Liver (tissue), 9 donors: ENCODE results near the gene EIF2AK3. TPM values are rescaled to one million over a fixed set of nuclear protein-coding genes. Genes with fewer than 3 reads are reported as not detected.

Source experiments
- DNase-seq: peaks from one replicate; pipeline ENCODE4 v3.0.0-alpha.2; 2017; ENCODE audit warnings: low spot score
- H3K27ac ChIP-seq, 2 donors: one replicate each; pipeline ENCODE4 v1.7.0; 2013; ENCODE audit warnings: inconsistent platforms in 2 of 2, low read length in 2 of 2, control low read depth in 1 of 2, low read depth in 1 of 2, mild to moderate bottlenecking in 1 of 2
- H3K27me3 ChIP-seq, 4 donors: one replicate each; pipeline versions ENCODE4 v1.6.1 to v1.7.0; 2013; ENCODE audit warnings: low read length in 3 of 4, inconsistent platforms in 1 of 4, mild to moderate bottlenecking in 1 of 4, moderate library complexity in 1 of 4; ENCODE audit not compliant: control insufficient read depth in 4 of 4, insufficient read depth in 4 of 4
- H3K36me3 ChIP-seq, 4 donors: one replicate each; pipeline versions ENCODE4 v1.6.1 to v1.7.0; 2013; ENCODE audit warnings: low read length in 3 of 4, mild to moderate bottlenecking in 3 of 4, low read depth in 1 of 4, moderate library complexity in 1 of 4; ENCODE audit not compliant: control insufficient read depth in 4 of 4, insufficient read depth in 3 of 4
- H3K4me1 ChIP-seq, 4 donors: one replicate each; pipeline versions ENCODE4 v1.6.1 to v1.7.0; 2013; ENCODE audit warnings: low read length in 3 of 4, mild to moderate bottlenecking in 3 of 4, moderate library complexity in 1 of 4; ENCODE audit not compliant: control insufficient read depth in 4 of 4, insufficient read depth in 4 of 4
- H3K4me3 ChIP-seq, 3 donors: one replicate each; pipeline versions ENCODE4 v1.6.1 to v1.7.0; 2013; ENCODE audit warnings: low read length in 3 of 3, control low read depth in 1 of 3, low read depth in 1 of 3, mild to moderate bottlenecking in 1 of 3
- H3K9ac ChIP-seq, 2 donors: one replicate each; pipeline ENCODE4 v1.7.0; 2013; ENCODE audit warnings: low read length in 2 of 2, mild to moderate bottlenecking in 2 of 2, moderate library complexity in 2 of 2, control low read depth in 1 of 2, low read depth in 1 of 2
- H3K9me3 ChIP-seq, 4 donors: one replicate each; pipeline versions ENCODE4 v1.6.1 to v1.7.0; 2013; ENCODE audit warnings: low read length in 3 of 4; ENCODE audit not compliant: control insufficient read depth in 4 of 4
- EGR1 ChIP-seq, 2 donors: IDR thresholded peaks; 2 replicates each; pipeline ENCODE4 v1.6.1; 2016 to 2018; ENCODE audit warnings: antibody characterized with exemption in 2 of 2, low read depth in 2 of 2
- FOXA1 ChIP-seq: IDR thresholded peaks from 2 replicates; pipeline ENCODE4 v1.6.1; 2016; ENCODE audit warnings: antibody characterized with exemption
- FOXA2 ChIP-seq: IDR thresholded peaks from 2 replicates; pipeline ENCODE4 v1.6.1; 2016; ENCODE audit warnings: antibody characterized with exemption
- GABPA ChIP-seq, 2 donors: IDR thresholded peaks in 1 of 2; conservative IDR thresholded peaks in 1 of 2; 2 replicates each; pipeline ENCODE4 v1.6.1; 2016; ENCODE audit warnings: antibody characterized with exemption in 2 of 2, mild to moderate bottlenecking in 1 of 2, moderate library complexity in 1 of 2
- HNF4A ChIP-seq, 2 donors: conservative IDR thresholded peaks; 2 replicates each; pipeline ENCODE4 v1.6.1; 2016; ENCODE audit warnings: antibody characterized with exemption in 2 of 2, mild to moderate bottlenecking in 2 of 2
- HNF4G ChIP-seq: IDR thresholded peaks from 2 replicates; pipeline ENCODE4 v1.6.1; 2016; ENCODE audit warnings: antibody characterized with exemption
- NR2F2 ChIP-seq: IDR thresholded peaks from 2 replicates; pipeline ENCODE4 v1.6.1; 2016; ENCODE audit warnings: antibody characterized with exemption
- RAD21 ChIP-seq, 2 donors: IDR thresholded peaks; 2 replicates each; pipeline ENCODE4 v1.6.1; 2016; ENCODE audit warnings: antibody characterized with exemption in 2 of 2, mild to moderate bottlenecking in 2 of 2
- SP1 ChIP-seq: IDR thresholded peaks from 2 replicates; pipeline ENCODE4 v1.6.1; 2018; ENCODE audit warnings: antibody characterized with exemption, mild to moderate bottlenecking
- YY1 ChIP-seq: IDR thresholded peaks from 2 replicates; pipeline ENCODE4 v1.6.1; 2016; ENCODE audit warnings: antibody characterized with exemption, mild to moderate bottlenecking
- WGBS: extraction: QIAGEN DNeasy Blood & Tissue Kit; methylation state at CpG from one replicate; pipeline ENCODE4 v1.1.7; 2013; 5-methylcytosine and 5-hydroxymethylcytosine counted together
- polyA plus RNA-seq, 2 donors: library from polyadenylated mRNA; stranded (reverse) in 1 of 2; unstranded in 1 of 2; fragments of 200-250 nt in 1 of 2; fragments of >200 nt in 1 of 2; fragmentation: Nextera tagmentation in 1 of 2; extraction: Ambion mirVana in 1 of 2; gene quantifications; one replicate each; pipeline versions ENCODE4 v1.2.1 to v1.2.3, GENCODE V29; 2013 to 2015
- total RNA-seq, 2 donors: library from RNA; depleted of rRNA; stranded (reverse); fragments of >200 nt; gene quantifications; one replicate each; pipeline ENCODE4 v1.2.3, GENCODE V29; 2014
- TF ChIP-seq, protein P1 (sequence below): IDR thresholded peaks from 2 replicates; pipeline ENCODE4 v1.6.1; 2016; ENCODE audit warnings: antibody characterized with exemption
- TF ChIP-seq, protein P2 (sequence below): IDR thresholded peaks from 2 replicates; pipeline ENCODE4 v1.6.1; 2016; ENCODE audit warnings: antibody characterized with exemption, mild to moderate bottlenecking
- TF ChIP-seq, protein P3 (sequence below): IDR thresholded peaks from 2 replicates; pipeline ENCODE4 v1.6.1; 2016; ENCODE audit warnings: antibody characterized with exemption
- TF ChIP-seq, protein P4 (sequence below): IDR thresholded peaks from 2 replicates; pipeline ENCODE4 v1.6.1; 2016; ENCODE audit warnings: antibody characterized with exemption
- TF ChIP-seq, protein P5 (sequence below): fragments of 150-350 bp; IDR thresholded peaks from 2 replicates; pipeline ENCODE4 v1.5.1; 2017; ENCODE audit warnings: improper control_type of control experiment, low read depth, low read length; ENCODE audit not compliant: missing input control
- donor health status: healthy.
- donor health status: healthy.
- donor health status: healthy.
- donor health status: healthy.
- donor health status: healthy.

Gene EIF2AK3
- total and polyA plus RNA-seq, 4 donors = 2.9 to 31.5 (median 9.2) TPM

DNA sequence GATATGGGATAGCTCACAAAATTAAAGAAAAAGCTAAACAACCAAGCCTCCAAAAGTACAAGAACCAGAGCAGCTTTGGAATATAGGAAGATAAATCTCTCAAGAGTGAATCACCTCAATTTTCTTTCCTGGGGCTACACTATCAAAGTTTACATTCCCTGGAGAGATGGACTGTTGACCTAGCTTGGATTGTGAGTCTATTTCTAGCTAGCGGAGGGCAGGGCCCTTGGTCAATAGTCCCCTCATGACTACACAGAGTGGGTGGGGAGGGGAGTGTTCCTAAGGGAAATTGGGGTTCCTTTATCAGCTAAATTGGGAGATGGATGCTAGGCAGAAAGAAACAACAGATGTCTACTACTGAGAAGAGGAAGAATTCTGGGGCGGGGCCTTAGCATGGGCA, 29.9 kb upstream of the EIF2AK3 start:
- H3K4me3 ChIP-seq = no peak overlapping the region
- TF ChIP-seq SP1 (no peak), EGR1 (IDR thresholded peaks at IDR 0.05; ENCODE audit: low read depth in 2 of 2) (no peak), HNF4A (conservative IDR thresholded peaks at IDR 0.05) (no peak), FOXA1 (no peak), GABPA (IDR thresholded peaks at IDR 0.05 in 1 of 2, conservative IDR thresholded peaks at IDR 0.05 in 1 of 2) (no peak), FOXA2 (no peak), HNF4G (no peak), RAD21 (IDR thresholded peaks at IDR 0.05) (no peak), YY1 (no peak), NR2F2 (no peak)
- TF ChIP-seq, protein P1, sequence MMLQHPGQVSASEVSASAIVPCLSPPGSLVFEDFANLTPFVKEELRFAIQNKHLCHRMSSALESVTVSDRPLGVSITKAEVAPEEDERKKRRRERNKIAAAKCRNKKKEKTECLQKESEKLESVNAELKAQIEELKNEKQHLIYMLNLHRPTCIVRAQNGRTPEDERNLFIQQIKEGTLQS = no peak
- TF ChIP-seq, protein P2, sequence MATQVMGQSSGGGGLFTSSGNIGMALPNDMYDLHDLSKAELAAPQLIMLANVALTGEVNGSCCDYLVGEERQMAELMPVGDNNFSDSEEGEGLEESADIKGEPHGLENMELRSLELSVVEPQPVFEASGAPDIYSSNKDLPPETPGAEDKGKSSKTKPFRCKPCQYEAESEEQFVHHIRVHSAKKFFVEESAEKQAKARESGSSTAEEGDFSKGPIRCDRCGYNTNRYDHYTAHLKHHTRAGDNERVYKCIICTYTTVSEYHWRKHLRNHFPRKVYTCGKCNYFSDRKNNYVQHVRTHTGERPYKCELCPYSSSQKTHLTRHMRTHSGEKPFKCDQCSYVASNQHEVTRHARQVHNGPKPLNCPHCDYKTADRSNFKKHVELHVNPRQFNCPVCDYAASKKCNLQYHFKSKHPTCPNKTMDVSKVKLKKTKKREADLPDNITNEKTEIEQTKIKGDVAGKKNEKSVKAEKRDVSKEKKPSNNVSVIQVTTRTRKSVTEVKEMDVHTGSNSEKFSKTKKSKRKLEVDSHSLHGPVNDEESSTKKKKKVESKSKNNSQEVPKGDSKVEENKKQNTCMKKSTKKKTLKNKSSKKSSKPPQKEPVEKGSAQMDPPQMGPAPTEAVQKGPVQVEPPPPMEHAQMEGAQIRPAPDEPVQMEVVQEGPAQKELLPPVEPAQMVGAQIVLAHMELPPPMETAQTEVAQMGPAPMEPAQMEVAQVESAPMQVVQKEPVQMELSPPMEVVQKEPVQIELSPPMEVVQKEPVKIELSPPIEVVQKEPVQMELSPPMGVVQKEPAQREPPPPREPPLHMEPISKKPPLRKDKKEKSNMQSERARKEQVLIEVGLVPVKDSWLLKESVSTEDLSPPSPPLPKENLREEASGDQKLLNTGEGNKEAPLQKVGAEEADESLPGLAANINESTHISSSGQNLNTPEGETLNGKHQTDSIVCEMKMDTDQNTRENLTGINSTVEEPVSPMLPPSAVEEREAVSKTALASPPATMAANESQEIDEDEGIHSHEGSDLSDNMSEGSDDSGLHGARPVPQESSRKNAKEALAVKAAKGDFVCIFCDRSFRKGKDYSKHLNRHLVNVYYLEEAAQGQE = no peak
- TF ChIP-seq, protein P3, sequence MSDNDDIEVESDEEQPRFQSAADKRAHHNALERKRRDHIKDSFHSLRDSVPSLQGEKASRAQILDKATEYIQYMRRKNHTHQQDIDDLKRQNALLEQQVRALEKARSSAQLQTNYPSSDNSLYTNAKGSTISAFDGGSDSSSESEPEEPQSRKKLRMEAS = no peak
- TF ChIP-seq, protein P4, sequence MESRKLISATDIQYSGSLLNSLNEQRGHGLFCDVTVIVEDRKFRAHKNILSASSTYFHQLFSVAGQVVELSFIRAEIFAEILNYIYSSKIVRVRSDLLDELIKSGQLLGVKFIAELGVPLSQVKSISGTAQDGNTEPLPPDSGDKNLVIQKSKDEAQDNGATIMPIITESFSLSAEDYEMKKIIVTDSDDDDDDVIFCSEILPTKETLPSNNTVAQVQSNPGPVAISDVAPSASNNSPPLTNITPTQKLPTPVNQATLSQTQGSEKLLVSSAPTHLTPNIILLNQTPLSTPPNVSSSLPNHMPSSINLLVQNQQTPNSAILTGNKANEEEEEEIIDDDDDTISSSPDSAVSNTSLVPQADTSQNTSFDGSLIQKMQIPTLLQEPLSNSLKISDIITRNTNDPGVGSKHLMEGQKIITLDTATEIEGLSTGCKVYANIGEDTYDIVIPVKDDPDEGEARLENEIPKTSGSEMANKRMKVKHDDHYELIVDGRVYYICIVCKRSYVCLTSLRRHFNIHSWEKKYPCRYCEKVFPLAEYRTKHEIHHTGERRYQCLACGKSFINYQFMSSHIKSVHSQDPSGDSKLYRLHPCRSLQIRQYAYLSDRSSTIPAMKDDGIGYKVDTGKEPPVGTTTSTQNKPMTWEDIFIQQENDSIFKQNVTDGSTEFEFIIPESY = no peak
- H3K27ac ChIP-seq = no peak overlapping the region
- H3K36me3 ChIP-seq = no peaks in the 10 kb centered on the region
- 90% methylated on average over 2 of the region's 2 CpGs for WGBS
- no peaks in the 10 kb centered on the region for H3K27me3 ChIP-seq
- DNase-seq = no peak
- no peaks in the 10 kb centered on the region for H3K4me1 ChIP-seq
- no peaks in the 10 kb centered on the region for H3K9me3 ChIP-seq
- no peak overlapping the region for H3K9ac ChIP-seq

DNA sequence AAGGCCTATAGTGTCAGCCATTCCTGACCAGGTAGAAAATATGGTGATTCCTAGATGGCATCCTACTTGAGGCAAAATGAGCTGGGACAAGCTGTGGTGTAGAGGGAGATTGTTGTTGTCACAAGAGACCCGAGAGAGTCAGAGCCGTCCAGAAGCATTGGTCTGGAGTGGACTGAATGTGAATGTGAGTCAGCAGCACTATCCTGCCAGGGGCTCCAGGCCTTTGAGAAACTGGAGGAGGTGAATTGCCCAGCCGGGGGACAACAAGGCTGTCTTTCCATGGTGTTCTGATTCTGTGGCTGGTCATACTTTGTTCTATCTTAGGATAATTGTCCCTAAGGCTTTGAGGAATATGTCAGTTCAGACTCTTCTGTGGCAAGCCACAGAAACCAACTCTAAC, 29.4 kb upstream of the EIF2AK3 start:
- no peak overlapping the region for H3K9ac ChIP-seq
- H3K27me3 ChIP-seq = no peaks in the 10 kb centered on the region
- TF ChIP-seq, protein P5, sequence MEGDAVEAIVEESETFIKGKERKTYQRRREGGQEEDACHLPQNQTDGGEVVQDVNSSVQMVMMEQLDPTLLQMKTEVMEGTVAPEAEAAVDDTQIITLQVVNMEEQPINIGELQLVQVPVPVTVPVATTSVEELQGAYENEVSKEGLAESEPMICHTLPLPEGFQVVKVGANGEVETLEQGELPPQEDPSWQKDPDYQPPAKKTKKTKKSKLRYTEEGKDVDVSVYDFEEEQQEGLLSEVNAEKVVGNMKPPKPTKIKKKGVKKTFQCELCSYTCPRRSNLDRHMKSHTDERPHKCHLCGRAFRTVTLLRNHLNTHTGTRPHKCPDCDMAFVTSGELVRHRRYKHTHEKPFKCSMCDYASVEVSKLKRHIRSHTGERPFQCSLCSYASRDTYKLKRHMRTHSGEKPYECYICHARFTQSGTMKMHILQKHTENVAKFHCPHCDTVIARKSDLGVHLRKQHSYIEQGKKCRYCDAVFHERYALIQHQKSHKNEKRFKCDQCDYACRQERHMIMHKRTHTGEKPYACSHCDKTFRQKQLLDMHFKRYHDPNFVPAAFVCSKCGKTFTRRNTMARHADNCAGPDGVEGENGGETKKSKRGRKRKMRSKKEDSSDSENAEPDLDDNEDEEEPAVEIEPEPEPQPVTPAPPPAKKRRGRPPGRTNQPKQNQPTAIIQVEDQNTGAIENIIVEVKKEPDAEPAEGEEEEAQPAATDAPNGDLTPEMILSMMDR = no peak
- TF ChIP-seq, protein P3 = no peak
- TF ChIP-seq, protein P2 = no peak
- TF ChIP-seq SP1 (no peak), RAD21 (IDR thresholded peaks at IDR 0.05) (no peak), FOXA2 (no peak)
- no peaks in the 10 kb centered on the region for H3K36me3 ChIP-seq
- H3K4me1 ChIP-seq = no peaks in the 10 kb centered on the region
- no peak for DNase-seq
- no peak overlapping the region for H3K27ac ChIP-seq
- no peak overlapping the region for H3K4me3 ChIP-seq
- no peaks in the 10 kb centered on the region for H3K9me3 ChIP-seq
- 89% methylated on average over 3 of the region's 3 CpGs for WGBS
